Heart left ventricle (tissue), 16 donors: ENCODE data around the gene SLC38A2. TPM values are rescaled to one million over a fixed set of nuclear protein-coding genes. Genes with fewer than 3 reads are reported as not detected.
A peak's percentile ranks its signal among the peaks of the same experiment; 100 is the strongest.

Experiments
- ATAC-seq, 4 donors: fragments of 200-7000 bp; cut with Tn5 transposase; one replicate each; pipeline ENCODE4 v1.9.1; 2020 to 2022; ENCODE audit warnings: moderate library complexity in 4 of 4, mild to moderate bottlenecking in 3 of 4, moderate number of reproducible peaks in 1 of 4
- DNase-seq, 5 donors: peaks; one replicate each; pipeline ENCODE4 v3.0.0-alpha.2; 2020
- H3K27ac ChIP-seq, 12 donors: fragments of 200-600 bp; sonication (generic) in 4 of 12; one replicate each; pipeline versions ENCODE4 v1.5.0 to v1.8.0; 2016 to 2022; ENCODE audit warnings: mild to moderate bottlenecking in 2 of 12
- H3K27me3 ChIP-seq, 9 donors: fragments of 200-600 bp; sonication (generic) in 2 of 9; one replicate each; pipeline versions ENCODE4 v1.5.1 to v1.8.0; 2016 to 2022; ENCODE audit warnings: mild to moderate bottlenecking in 3 of 9
- H3K36me3 ChIP-seq, 9 donors: fragments of 200-600 bp; sonication (generic) in 2 of 9; one replicate each; pipeline versions ENCODE4 v1.5.0 to v1.8.0; 2018 to 2022; ENCODE audit warnings: mild to moderate bottlenecking in 2 of 9
- H3K4me1 ChIP-seq, 12 donors: fragments of 200-600 bp; sonication (generic) in 4 of 12; one replicate each; pipeline versions ENCODE4 v1.5.0 to v1.8.0; 2016 to 2022; ENCODE audit warnings: mild to moderate bottlenecking in 3 of 12
- H3K4me3 ChIP-seq, 12 donors: fragments of 200-600 bp; sonication (generic) in 4 of 12; one replicate each; pipeline versions ENCODE4 v1.5.0 to v1.8.0; 2017 to 2022; ENCODE audit warnings: mild to moderate bottlenecking in 9 of 12, moderate library complexity in 4 of 12
- H3K9me3 ChIP-seq, 12 donors: fragments of 200-600 bp; sonication (generic) in 4 of 12; one replicate each; pipeline versions ENCODE4 v1.5.0 to v1.8.0; 2016 to 2022; ENCODE audit warnings: mild to moderate bottlenecking in 1 of 12
- POLR2A ChIP-seq, 2 donors: fragments of 450-650 bp; IDR thresholded peaks; one replicate each; pipeline ENCODE4 v1.6.1; 2017; ENCODE audit warnings: antibody characterized with exemption in 2 of 2, mild to moderate bottlenecking in 2 of 2, moderate library complexity in 2 of 2
- WGBS, 4 donors: extraction: QIAGEN DNeasy Blood & Tissue Kit in 2 of 4; methylation state at CpG; one replicate each; pipeline versions ENCODE4 v1.1.5 to v1.1.7; 2013 to 2018; 5-methylcytosine and 5-hydroxymethylcytosine counted together
- intact Hi-C, 10 donors: fragments of 100-400 bp; cut with DNase I; formaldehyde crosslinking; loops; one replicate each; pipeline versions ENCODE4 v1.11.1 to v1.14.2; 2022
- polyA plus RNA-seq, 2 donors: library from polyadenylated mRNA; stranded (reverse); fragments of 200-250 nt; gene quantifications; one replicate each; pipeline ENCODE4 v1.2.3, GENCODE V29; 2013
- total RNA-seq, 9 donors: library from RNA; depleted of rRNA in 2 of 9; stranded (reverse); fragments of >200 nt in 2 of 9; fragmentation: NEBNext Ultra II Directional in 3 of 9; extraction: Animal tissue kit (Norgen Biotek cat#: 25700) in 3 of 9; gene quantifications; one replicate each; pipeline versions ENCODE4 v1.1.0 to v1.2.4, GENCODE V29; 2016 to 2023
- TF ChIP-seq, protein P1 (sequence below), 12 donors: fragments of 200-600 bp; sonication (generic) in 4 of 12; IDR thresholded peaks; one replicate each; pipeline versions ENCODE4 v1.5.0 to v1.8.0; 2018 to 2022; ENCODE audit warnings: antibody characterized with exemption in 12 of 12, mild to moderate bottlenecking in 5 of 12
- donor health status: ischemic (EF 13 %, LVEDD 7.1; RV severe dilation, severe dysfunction).
- donor health status: healthy with polysubstance abuse.
- donor health status: DM: no; HTN: yes; CAD: no.
- donor health status: DM: no; HTN: no; CAD: no.
- donor health status: ischemic (EF 25% LVEDD 6.9; RV normal size, moderate dysfunction).
- donor health status: ischemic (EF 25% LVEDD 5.7; RV mildly dilated, moderate dysfunction).
- donor health status: healthy.
- donor health status: DM: yes; HTN: yes; CAD: no.
- donor health status: ischemic (EF 35%, LVEDD 5.7; RV mildly dilated, moderate dysfunction).
- donor health status: nonischemic (EF 11% LVEDD 7.7; RV severe dilation, severe dysfunction).
- donor health status: DM: yes; HTN: yes; CAD: no.
- donor health status: PGD.
- donor health status: ischemic (EF 29% LVEDD 5.4; RV normal size, mild dysfunction).
- donor health status: nonischemic (EF 23%, LVEDD 6.1; RV moderate dilation, normal function).

Gene SLC38A2
- total and polyA plus RNA-seq, 11 donors: 39.7 to 373 (median 161) TPM

DNA sequence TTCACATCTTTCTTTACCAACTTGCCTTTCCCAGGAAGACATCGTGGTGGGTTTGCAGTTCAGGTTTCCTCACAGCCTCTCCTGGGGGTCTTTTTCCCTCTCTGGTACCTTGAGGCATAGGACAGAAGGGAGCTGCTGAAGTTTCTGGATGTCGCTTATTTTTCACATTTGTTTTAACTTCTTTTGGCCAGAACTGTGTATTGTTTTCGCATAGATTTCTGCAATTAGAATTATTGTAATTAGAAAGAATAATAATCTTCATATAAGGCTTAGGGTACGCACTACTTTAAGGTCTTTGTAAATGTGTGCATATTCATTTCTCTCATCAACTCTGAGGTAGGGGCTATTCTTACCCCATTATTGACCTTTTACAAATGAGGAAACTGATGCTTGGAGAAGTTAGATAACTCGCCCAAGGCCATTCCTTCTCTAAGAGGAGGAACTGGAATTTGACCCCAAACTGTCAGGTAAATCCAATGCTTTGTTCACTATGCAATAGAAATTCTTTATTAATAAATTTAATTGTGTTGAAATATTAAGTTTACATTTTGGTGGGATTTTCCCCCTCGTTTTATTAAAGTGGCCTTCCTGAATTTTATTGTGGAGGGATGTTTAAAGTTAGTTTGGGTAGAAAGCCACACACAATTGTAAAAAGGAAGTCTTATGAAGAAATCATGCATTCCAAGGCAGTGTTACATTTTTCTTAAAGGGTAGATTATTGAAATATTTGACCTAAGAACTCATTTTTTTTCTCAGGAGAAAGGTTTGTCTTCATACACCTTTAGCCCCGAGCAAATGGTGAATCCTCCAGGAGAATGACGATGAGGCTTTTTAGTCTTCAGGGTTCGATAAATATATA, 12.1 kb upstream of the SLC38A2 start:
- DNase-seq (no peak), ATAC-seq (no peak)
- 72 to 77% (median 74%) methylated on average over 9 of the region's 9 CpGs for WGBS, 4 donors
- Histone ChIP-seq H3K4me1 (peaks cover 0 to 64% (median 50%) of the 10 kb centered on the region in 12 donors), H3K4me3 (peak overlapping the region; percentile 30 to 82 (median 74)), H3K36me3 (no peaks in the 10 kb centered on the region), H3K27ac (peak overlapping the region; percentile 97 to 100 (median 100)), H3K27me3 (no peaks in the 10 kb centered on the region), H3K9me3 (peaks cover 0 to 3% (median 0%) of the 10 kb centered on the region in 12 donors)
- intact Hi-C loops: loop anchor here (5.0 to 10.0 kb wide), 10 partner anchors 48 to 390 kb away; partner anchors contain the start of gene SCAF11 (in 1 of the 10)
- TF ChIP-seq POLR2A (IDR thresholded peaks at IDR 0.05): no peak
- TF ChIP-seq, protein P1, sequence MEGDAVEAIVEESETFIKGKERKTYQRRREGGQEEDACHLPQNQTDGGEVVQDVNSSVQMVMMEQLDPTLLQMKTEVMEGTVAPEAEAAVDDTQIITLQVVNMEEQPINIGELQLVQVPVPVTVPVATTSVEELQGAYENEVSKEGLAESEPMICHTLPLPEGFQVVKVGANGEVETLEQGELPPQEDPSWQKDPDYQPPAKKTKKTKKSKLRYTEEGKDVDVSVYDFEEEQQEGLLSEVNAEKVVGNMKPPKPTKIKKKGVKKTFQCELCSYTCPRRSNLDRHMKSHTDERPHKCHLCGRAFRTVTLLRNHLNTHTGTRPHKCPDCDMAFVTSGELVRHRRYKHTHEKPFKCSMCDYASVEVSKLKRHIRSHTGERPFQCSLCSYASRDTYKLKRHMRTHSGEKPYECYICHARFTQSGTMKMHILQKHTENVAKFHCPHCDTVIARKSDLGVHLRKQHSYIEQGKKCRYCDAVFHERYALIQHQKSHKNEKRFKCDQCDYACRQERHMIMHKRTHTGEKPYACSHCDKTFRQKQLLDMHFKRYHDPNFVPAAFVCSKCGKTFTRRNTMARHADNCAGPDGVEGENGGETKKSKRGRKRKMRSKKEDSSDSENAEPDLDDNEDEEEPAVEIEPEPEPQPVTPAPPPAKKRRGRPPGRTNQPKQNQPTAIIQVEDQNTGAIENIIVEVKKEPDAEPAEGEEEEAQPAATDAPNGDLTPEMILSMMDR (IDR thresholded peaks at IDR 0.05): no peak

DNA sequence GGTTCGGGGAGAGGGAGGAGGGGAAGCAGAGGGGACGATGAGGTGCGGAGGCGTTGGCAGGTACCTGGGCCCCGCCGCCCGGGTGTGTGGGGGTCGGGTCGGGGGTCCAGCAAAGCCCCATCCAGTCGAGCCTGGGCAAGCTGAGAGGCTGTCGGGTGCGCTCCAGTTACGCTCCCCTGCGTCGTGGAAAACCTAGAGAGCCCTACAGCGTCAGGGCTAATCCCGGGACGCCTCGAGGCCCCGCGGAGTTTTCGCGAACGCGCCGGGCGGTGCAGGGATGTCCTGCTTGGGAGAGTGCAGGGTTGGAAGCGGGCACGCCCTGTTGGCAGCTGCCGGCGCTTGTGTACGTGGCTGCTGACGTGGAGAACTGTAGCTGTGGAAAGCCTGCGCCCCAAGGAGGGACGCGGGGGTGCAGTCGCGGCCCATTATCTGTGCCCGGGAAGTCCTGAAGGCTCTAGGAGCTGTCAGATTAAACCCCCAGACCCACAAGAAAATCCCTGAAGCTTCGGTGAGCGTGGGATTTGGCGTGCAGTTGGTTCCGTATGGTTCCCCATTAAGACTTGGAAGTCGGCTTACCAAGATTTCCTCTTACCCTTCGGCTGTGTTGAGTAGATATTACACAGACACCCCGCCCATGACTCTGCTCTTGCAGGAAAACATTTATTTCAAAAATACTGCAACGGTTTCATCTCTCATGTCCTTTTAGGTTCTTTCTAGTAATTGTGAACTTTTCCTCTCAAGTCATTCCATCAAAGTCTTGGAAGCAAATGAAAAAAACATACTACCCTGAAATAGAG, 11.3 kb upstream of the SLC38A2 start:
- intact Hi-C loops: loop anchor here in 9 of 10 donors (1.0 to 10.0 kb wide), 13 partner anchors 12 to 389 kb away; partner anchors contain the start of genes SCAF11 (in 1 of the 9) and SLC38A2 (in 1 of the 9)
- peaks cover 0 to 3% (median 0%) of the 10 kb centered on the region in 12 donors for H3K9me3 ChIP-seq
- H3K4me3 ChIP-seq: peak overlapping the region; percentile 30 to 82 (median 74)
- H3K27me3 ChIP-seq: no peaks in the 10 kb centered on the region
- no peaks in the 10 kb centered on the region for H3K36me3 ChIP-seq
- H3K27ac ChIP-seq: peak overlapping the region; percentile 97 to 100 (median 100)
- 0 to 2% (median 0%) methylated on average over 28 to 47 of the region's 47 CpGs for WGBS, 4 donors
- peaks cover 0 to 59% (median 47%) of the 10 kb centered on the region in 12 donors for H3K4me1 ChIP-seq
- ATAC-seq (peak; percentile 90 to 95 (median 94)), DNase-seq (peak; percentile 94 to 97 (median 95))
- TF ChIP-seq, protein P1 (IDR thresholded peaks at IDR 0.05): peak in 5 of 12 donors; percentile 6 to 44 (median 27)
- peak in 1 of 2 donors; percentile 88 for TF ChIP-seq POLR2A (IDR thresholded peaks at IDR 0.05)

DNA sequence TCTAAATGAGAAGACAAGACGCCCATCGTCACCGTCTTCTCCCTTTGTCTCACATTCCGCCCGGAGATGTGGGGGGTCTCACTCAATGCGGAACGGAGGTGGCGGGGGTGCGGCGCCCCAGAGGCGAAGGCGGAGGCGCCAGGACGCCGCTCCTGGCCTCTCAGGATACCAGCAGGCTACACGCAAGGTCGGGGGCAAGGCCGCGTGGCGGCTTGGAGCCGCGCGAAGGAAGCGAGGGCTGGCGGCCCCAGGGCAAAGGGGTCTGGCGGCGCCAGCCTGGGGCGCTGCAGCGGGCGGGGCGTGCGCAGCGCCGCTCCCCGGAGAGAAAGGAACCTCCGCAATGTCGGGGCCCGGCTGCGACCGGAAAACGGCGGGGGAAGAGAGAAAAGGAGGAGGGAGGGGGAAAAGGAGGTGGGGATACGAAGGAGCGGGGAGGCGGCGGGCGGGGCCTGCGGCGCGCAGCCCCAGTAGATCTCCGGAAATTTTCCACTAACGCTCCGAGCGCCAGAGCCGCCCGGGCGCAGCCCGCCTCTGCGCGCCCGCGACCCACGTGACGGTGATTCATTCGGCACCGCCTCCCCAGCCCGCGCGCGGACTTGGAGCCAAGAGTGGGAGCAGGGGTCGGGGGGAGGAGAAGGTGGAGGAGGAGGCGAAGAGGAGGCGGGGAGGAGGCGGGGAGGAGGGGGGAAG, 10.5 kb upstream of the SLC38A2 start:
- H3K4me1 ChIP-seq: peaks cover 0 to 52% (median 42%) of the 10 kb centered on the region in 12 donors
- H3K9me3 ChIP-seq: peaks cover 0 to 3% (median 0%) of the 10 kb centered on the region in 12 donors
- WGBS, 4 donors: 0 to 1% (median 1%) methylated on average over 20 to 74 of the region's 74 CpGs
- TF ChIP-seq POLR2A (IDR thresholded peaks at IDR 0.05): peak; percentile 19 to 93
- TF ChIP-seq, protein P1 (IDR thresholded peaks at IDR 0.05): peak in 8 of 12 donors; percentile 14 to 48 (median 28)
- no peaks in the 10 kb centered on the region for H3K27me3 ChIP-seq
- peak overlapping the region; percentile 41 to 82 (median 74) for H3K4me3 ChIP-seq
- H3K27ac ChIP-seq: peak overlapping the region; percentile 97 to 100 (median 100)
- intact Hi-C loops: loop anchor here in 9 of 10 donors (1.0 to 10.0 kb wide), 13 partner anchors 11 to 388 kb away; partner anchors contain the start of genes SCAF11 (in 1 of the 9) and SLC38A2 (in 1 of the 9)
- H3K36me3 ChIP-seq: no peaks in the 10 kb centered on the region
- ATAC-seq (peak; percentile 92 to 95 (median 93)), DNase-seq (peak; percentile 98 to 99 (median 98))
